ENCODE results near the gene OSBPL5. TPM values are rescaled to one million over a fixed set of nuclear protein-coding genes. Genes with fewer than 3 reads are reported as not detected.
A peak's percentile ranks its signal among the peaks of the same experiment; 100 is the strongest.

The OSBPL5 gene
- total RNA-seq, 1 donor from 2014 or later: 58.3 TPM

DNA sequence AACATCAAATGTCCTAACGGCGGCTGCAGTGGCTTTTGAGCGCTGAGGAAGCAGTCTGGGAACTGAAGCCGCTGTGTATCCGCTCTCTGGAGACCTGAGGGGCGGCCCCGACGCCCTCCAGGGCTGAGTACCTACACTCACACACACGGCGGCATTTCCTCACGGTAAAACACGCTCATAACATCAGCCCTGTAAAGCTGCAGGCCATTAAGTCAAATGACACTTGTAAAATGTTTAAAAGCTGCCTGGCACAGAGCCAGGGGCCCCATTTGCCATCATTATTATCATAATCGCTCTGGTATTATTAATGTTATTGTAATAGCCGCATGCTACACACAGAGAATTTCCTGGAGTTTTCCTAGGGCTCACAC is 113.0 kb downstream of the OSBPL5 start:
- DNase-seq (ENCODE audit: low spot score): no peak
- ATAC-seq: no peak
- intact Hi-C loops (cut with DNase I): no loop called here

GRCh38 chr11:3051196-3052108 is 113.7 kb downstream of the OSBPL5 start:
- intact Hi-C loops (cut with DNase I): no loop called here
- DNase-seq (ENCODE audit: low spot score): no peak
- no peak for ATAC-seq

GRCh38 chr11:3050386-3051195 is 114.5 kb downstream of the OSBPL5 start:
- intact Hi-C loops (cut with DNase I): no loop called here
- DNase-seq (ENCODE audit: low spot score) (no peak), ATAC-seq (no peak)

DNA sequence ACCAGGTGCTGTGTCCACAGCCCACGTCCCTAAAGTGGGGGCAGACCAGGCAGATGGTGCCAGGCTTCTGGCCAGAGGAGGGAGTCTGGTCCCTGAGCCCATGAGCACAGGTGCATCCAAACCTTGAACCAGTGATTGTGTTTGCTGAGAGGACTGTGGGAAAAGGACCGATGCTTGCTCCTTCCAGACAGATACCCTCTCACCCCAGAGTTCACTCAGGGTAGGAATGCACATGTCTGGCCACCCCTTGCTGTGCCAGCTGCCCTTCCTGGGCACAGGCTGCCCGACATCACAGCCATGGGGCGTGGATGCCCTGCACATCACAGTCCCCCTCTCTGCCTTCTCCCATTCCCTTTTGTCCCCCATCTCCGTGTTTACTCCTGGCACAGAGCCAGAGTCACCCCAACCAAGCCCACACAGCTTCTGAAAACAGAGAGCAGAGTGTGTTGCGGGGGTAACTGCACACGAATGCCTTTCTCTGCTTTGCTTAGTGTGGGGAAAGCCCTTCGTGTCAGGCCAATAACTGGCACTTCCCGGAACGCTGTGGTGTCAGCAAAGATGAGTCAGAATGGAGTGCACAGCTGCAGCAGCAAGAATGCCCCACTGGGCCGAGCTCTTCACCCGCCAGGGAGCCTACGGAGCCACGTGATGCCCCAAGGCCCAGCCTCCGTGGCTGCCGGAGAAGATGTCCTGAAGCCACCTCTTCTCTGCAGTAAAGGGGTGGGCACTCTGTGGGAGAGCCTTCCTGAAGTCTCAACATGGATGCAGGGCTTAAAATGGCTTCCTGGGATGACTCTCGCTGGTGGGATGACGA is 115.5 kb downstream of the OSBPL5 start:
- intact Hi-C loops (cut with DNase I): no loop called here
- ATAC-seq (peak; percentile 90), DNase-seq (ENCODE audit: low spot score) (peak; percentile 86)

DNA sequence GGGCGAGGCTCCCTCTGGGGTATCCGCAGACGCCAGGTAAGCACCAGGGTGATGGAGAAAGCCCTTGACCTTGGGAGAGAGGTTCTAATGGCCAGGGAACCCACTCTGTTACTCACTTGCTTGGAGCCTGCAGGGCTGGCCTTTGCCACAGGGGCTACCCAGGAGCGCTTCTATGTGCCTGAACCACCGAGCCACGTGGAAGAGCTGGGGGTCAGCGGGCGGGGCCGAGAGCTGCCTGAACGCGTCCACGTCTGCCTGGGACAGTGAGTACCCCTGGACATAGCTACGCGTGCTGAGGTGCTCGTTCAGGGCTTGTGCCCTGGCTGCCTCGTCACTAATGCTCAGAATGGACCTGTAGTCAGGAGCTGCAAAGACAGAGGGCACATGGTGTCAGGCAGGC is 117.5 kb downstream of the OSBPL5 start:
- intact Hi-C loops (cut with DNase I): no loop called here
- DNase-seq (ENCODE audit: low spot score): no peak
- no peak for ATAC-seq

GRCh38 chr11:3046641-3047040 is 118.5 kb downstream of the OSBPL5 start:
- intact Hi-C loops (cut with DNase I): no loop called here
- DNase-seq (ENCODE audit: low spot score) (no peak), ATAC-seq (no peak)

DNA sequence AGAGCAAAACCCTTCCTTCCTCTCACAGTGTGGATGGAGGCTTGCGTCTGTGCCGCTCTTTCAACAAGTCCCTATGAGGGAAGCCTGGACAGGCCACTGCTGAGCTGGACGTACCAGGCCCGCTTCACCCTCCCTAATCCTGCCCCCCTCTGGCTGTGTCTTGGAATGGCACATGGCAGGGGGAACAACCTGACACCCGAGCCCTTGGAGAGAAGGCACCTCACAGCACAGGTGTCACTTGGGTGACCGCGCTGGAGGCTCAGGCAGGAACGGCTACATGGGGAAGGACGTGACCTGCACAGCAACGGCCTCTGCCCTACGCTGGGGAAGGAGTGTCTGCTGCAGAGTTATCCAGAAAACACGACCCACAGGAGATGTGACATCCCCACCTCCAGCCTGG is 118.9 kb downstream of the OSBPL5 start:
- DNase-seq (ENCODE audit: low spot score) (no peak), ATAC-seq (no peak)
- intact Hi-C loops (cut with DNase I): no loop called here

DNA sequence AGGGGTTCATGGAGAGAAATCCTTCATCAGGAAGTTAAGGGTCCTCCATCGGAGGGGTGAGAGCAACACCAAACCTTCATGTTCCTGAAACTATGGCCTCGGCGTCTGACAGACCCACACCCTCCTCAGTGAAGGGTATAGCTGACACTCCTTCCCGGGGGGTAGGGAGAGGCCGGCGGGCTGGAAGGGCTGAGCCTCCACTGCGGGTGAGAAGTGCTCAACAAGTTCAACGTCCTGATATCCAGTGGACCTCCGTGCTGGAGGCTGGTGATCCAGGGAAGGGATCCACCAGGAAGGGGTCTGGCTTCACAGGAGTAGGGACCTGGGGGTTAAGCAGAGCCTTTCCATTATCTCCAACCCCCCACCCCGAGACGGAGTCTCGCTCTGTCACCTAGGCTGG is 120.2 kb downstream of the OSBPL5 start:
- intact Hi-C loops (cut with DNase I): no loop called here
- no peak for ATAC-seq
- DNase-seq (ENCODE audit: low spot score): no peak

DNA sequence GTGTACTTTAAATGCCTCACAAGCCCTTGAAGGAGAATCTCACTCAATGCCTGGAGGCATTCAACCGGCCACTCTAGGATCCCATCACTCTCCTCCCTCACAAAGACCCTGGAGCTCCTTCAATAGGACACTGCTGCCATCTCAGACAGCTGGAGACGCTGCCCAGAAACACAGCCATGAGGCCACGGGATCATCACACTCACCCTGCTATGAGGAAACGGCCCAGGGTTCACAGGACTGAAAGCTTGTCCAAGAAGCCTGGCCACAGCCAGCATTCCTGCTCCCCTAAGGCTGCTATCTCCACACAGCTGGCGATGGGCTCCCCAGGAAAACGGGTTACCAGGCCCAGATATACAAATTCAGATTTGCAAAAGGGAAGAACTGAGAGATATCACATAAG is 121.1 kb downstream of the OSBPL5 start:
- ATAC-seq: peak; percentile 67
- DNase-seq (ENCODE audit: low spot score): no peak
- intact Hi-C loops (cut with DNase I): no loop called here

DNA sequence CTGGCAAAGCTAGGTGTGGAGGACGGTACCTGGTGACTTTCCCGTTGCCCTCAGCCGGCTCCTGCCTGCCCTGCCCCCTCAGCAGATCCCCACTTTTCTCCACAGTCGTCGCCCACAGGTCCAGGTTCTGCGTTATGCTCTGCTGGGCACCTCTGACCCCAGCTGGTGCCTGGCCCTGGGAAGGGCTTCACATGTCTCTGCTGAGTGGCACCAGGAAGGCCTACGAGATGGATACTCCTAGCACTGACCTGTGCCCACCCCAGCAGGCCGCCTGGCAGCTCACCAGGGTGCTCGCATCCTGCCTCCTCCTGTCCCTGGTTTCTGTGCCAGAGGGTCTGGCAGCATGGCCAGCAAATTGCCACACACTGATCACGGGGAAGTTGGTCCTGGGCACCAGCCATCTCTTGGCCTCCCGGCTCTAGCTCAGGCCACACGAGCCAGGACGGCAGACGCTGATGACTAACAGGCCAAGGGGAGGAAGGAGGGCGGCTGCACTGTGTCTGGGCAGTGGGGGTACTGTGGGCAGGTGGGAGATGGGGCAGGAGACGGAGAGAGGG is 121.7 kb downstream of the OSBPL5 start:
- intact Hi-C loops (cut with DNase I): no loop called here

GRCh38 chr11:3042496-3043314 is 122.4 kb downstream of the OSBPL5 start:
- no peak for DNase-seq (ENCODE audit: low spot score)
- intact Hi-C loops (cut with DNase I): no loop called here

More for the DNA sequence above, 121.7 kb downstream of the OSBPL5 start:
- DNase-seq (ENCODE audit: low spot score) (no peak), ATAC-seq (peak; percentile 77)

GRCh38 chr11:3041699-3042441 is 123.2 kb downstream of the OSBPL5 start:
- ATAC-seq: peak; percentile 10
- intact Hi-C loops (cut with DNase I): no loop called here
- no peak for DNase-seq (ENCODE audit: low spot score)

More at GRCh38 chr11:3042496-3043314, 122.4 kb downstream of the OSBPL5 start:
- peak; percentile 67 for ATAC-seq

GRCh38 chr11:3040881-3041280 is 124.2 kb downstream of the OSBPL5 start:
- DNase-seq (ENCODE audit: low spot score) (no peak), ATAC-seq (no peak)
- intact Hi-C loops (cut with DNase I): no loop called here

GRCh38 chr11:3037945-3038271 is 127.2 kb downstream of the OSBPL5 start:
- no peak for ATAC-seq
- intact Hi-C loops (cut with DNase I): loop anchor here (2.0 to 5.0 kb wide), 2 partner anchors 54 to 179 kb away; no protein-coding TSS in a partner anchor
- DNase-seq (ENCODE audit: low spot score): no peak
